PC-9 (cell line): ENCODE results near the gene MAD2L2.

Experiments
- EZH2 ChIP-seq: fragments of 200-600 bp; sonication (generic); IDR thresholded peaks from 2 replicates; pipeline ENCODE4 v1.8.0; 2017; ENCODE audit warnings: antibody characterized with exemption, low read depth
- TF ChIP-seq, protein P1 (sequence below): fragments of 200-600 bp; sonication (generic); conservative IDR thresholded peaks from 2 replicates; pipeline ENCODE4 v1.6.1; 2017; ENCODE audit warnings: mixed run types, antibody characterized with exemption, mild to moderate bottlenecking, moderate library complexity

DNA sequence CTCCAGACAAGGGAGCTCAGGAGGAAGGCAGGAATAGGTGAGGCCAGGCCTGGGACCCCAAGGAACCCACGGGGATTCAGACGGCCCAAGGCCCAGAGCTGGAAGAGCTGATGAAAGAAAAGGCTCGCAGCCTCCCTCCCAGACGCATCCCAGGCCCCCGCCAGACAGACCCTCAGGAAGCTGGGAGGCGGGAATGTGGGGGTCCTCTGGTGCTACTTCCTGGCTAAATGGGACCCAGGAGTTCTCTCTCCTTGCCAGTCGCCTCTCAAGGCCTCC is 27.1 kb downstream of the MAD2L2 start:
- TF ChIP-seq, protein P1, sequence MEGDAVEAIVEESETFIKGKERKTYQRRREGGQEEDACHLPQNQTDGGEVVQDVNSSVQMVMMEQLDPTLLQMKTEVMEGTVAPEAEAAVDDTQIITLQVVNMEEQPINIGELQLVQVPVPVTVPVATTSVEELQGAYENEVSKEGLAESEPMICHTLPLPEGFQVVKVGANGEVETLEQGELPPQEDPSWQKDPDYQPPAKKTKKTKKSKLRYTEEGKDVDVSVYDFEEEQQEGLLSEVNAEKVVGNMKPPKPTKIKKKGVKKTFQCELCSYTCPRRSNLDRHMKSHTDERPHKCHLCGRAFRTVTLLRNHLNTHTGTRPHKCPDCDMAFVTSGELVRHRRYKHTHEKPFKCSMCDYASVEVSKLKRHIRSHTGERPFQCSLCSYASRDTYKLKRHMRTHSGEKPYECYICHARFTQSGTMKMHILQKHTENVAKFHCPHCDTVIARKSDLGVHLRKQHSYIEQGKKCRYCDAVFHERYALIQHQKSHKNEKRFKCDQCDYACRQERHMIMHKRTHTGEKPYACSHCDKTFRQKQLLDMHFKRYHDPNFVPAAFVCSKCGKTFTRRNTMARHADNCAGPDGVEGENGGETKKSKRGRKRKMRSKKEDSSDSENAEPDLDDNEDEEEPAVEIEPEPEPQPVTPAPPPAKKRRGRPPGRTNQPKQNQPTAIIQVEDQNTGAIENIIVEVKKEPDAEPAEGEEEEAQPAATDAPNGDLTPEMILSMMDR: no peak
- no peak for TF ChIP-seq EZH2
